ENCODE results near the gene CNIH3.

GRCh38 chr1:224656392-224656791 is 40.3 kb downstream of the CNIH3 start:
- TF ChIP-seq POLR2A (IDR thresholded peaks at IDR 0.05) (no peak), EP300 (IDR thresholded peaks at IDR 0.05) (no peak), POLR2AphosphoS5 (IDR thresholded peaks at IDR 0.05) (no peak)
- TF ChIP-seq, protein P1, sequence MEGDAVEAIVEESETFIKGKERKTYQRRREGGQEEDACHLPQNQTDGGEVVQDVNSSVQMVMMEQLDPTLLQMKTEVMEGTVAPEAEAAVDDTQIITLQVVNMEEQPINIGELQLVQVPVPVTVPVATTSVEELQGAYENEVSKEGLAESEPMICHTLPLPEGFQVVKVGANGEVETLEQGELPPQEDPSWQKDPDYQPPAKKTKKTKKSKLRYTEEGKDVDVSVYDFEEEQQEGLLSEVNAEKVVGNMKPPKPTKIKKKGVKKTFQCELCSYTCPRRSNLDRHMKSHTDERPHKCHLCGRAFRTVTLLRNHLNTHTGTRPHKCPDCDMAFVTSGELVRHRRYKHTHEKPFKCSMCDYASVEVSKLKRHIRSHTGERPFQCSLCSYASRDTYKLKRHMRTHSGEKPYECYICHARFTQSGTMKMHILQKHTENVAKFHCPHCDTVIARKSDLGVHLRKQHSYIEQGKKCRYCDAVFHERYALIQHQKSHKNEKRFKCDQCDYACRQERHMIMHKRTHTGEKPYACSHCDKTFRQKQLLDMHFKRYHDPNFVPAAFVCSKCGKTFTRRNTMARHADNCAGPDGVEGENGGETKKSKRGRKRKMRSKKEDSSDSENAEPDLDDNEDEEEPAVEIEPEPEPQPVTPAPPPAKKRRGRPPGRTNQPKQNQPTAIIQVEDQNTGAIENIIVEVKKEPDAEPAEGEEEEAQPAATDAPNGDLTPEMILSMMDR (IDR thresholded peaks at IDR 0.05), result no peak

Data from upper lobe of left lung (tissue), 4 donors.